Stimulated activated CD4-positive, alpha-beta T cell treated with anti-CD3 and anti-CD28 coated beads, Interleukin-15, amount 100 ng/mL, for 24 hours (primary cell): Measurements from ENCODE around the gene ZNF747.

Source experiments
- DNase-seq: peaks from one replicate; pipeline ENCODE4 v3.0.0-alpha.2; 2020

ZNF747 gene

GRCh38 chr16:30534368-30535105 lies at the start of gene ZNF747:
ZNF747 (minus strand) TSS chr16:30534858; CDS start chr16:30534679, 179 bp downstream.
- DNase-seq, result peak; percentile 93

- no peak for DNase-seq
Measured at GRCh38 chr16:30582611-30583340, 48.1 kb upstream of the ZNF747 start.

- no peak for DNase-seq
Measured at GRCh38 chr16:30581457-30581856, 46.8 kb upstream of the ZNF747 start.

- DNase-seq, result no peak
Measured at GRCh38 chr16:30574678-30575077, 40.0 kb upstream of the ZNF747 start.

- DNase-seq, result peak; percentile 95
Measured at GRCh38 chr16:30571445-30572322, 37.0 kb upstream of the ZNF747 start, which contains the start of gene ZNF688. ZNF688 (minus strand) TSS chr16:30571714; CDS start chr16:30571629, 85 bp downstream.

GRCh38 chr16:30570636-30571444 lies 36.2 kb upstream of the ZNF747 start:
- DNase-seq, result no peak

- DNase-seq, result no peak
Measured at GRCh38 chr16:30569746-30570635, 35.3 kb upstream of the ZNF747 start.

- DNase-seq, result no peak
Measured at GRCh38 chr16:30569281-30569680, 34.6 kb upstream of the ZNF747 start.

GRCh38 chr16:30567991-30568638 lies 33.5 kb upstream of the ZNF747 start:
- peak; percentile 46 for DNase-seq

GRCh38 chr16:30567160-30567990 lies 32.7 kb upstream of the ZNF747 start:
- peak; percentile 78 for DNase-seq

- no peak for DNase-seq
Measured at GRCh38 chr16:30566531-30566930, 31.9 kb upstream of the ZNF747 start.

- no peak for DNase-seq
Measured at GRCh38 chr16:30565984-30566383, 31.3 kb upstream of the ZNF747 start.

- no peak for DNase-seq
Measured at GRCh38 chr16:30565526-30565925, 30.9 kb upstream of the ZNF747 start.

- DNase-seq, result no peak
Measured at GRCh38 chr16:30562021-30562420, 27.4 kb upstream of the ZNF747 start.

GRCh38 chr16:30561089-30561816 lies 26.6 kb upstream of the ZNF747 start:
- DNase-seq, result peak; percentile 42

GRCh38 chr16:30559690-30560089 lies 25.0 kb upstream of the ZNF747 start:
- no peak for DNase-seq

GRCh38 chr16:30558789-30559377 lies 24.2 kb upstream of the ZNF747 start:
- no peak for DNase-seq

- peak; percentile 98 for DNase-seq
Measured at GRCh38 chr16:30557957-30558788, 23.5 kb upstream of the ZNF747 start, which contains the start of gene ZNF764. ZNF764 (minus strand) TSS chr16:30558374; CDS start chr16:30558182, 192 bp downstream.
